HUES64 (cell line): ENCODE measurements around the gene RELT.

Source experiments
- H3K27ac ChIP-seq: 2 replicates; pipeline ENCODE4 v1.7.0; 2013; ENCODE audit warnings: low read depth, low read length, inconsistent platforms
- H3K27me3 ChIP-seq: 2 replicates; pipeline ENCODE4 v1.6.1; 2013; ENCODE audit warnings: mild to moderate bottlenecking, low read length; ENCODE audit not compliant: insufficient read depth
- H3K36me3 ChIP-seq: 2 replicates; pipeline ENCODE4 v1.6.1; 2013; ENCODE audit warnings: mild to moderate bottlenecking, low read length; ENCODE audit not compliant: insufficient read depth
- H3K4me1 ChIP-seq: 2 replicates; pipeline ENCODE4 v1.6.1; 2013; ENCODE audit warnings: mild to moderate bottlenecking, low read length, moderate library complexity; ENCODE audit not compliant: insufficient read depth
- H3K4me3 ChIP-seq: 2 replicates; pipeline ENCODE4 v1.5.1; 2013; ENCODE audit warnings: mild to moderate bottlenecking, low read length, moderate library complexity
- H3K9ac ChIP-seq: 2 replicates; pipeline ENCODE4 v1.6.1; 2013; ENCODE audit warnings: mild to moderate bottlenecking, low read depth, low read length
- H3K9me3 ChIP-seq: 2 replicates; pipeline ENCODE4 v1.6.1; 2013; ENCODE audit warnings: low read depth, low read length; ENCODE audit not compliant: insufficient read depth
- WGBS: fragments of 150-250, 120-280 bp; methylation state at CpG from one replicate; pipeline ENCODE4 v1.1.7; 2013; ENCODE audit warnings: missing lambda C conversion rate; 5-methylcytosine and 5-hydroxymethylcytosine counted together

The RELT gene

DNA sequence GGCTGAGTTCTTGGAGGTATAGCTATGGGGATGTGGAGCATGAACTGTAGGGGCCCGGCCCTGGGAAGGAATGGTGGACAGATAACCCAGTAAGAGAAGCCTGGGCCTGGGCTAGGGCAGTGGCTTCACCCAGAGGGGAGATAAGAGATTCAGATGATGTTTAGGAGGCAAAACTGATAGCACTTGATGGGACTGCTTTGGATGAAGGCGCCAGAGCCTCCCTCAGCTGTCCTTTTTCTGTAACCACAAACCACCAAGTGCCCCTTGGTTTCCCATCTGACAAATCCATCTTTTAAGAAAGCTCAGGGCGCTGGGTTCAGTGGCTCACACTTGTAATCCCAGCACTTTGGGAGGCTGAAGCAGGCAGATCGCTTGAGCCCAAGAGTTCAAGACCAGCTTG is 23.4 kb downstream of the RELT start:
- Histone ChIP-seq H3K4me1 (peaks cover 6% of the 10 kb centered on the region; the same call in 1 of the 2 replicates), H3K4me3 (no peak overlapping the region), H3K9me3 (no peaks in the 10 kb centered on the region), H3K27me3 (no peaks in the 10 kb centered on the region), H3K27ac (no peak overlapping the region), H3K9ac (no peak overlapping the region), H3K36me3 (no peaks in the 10 kb centered on the region; the same call in 1 of the 2 replicates)
- WGBS = 95% methylated on average over 4 of the region's 4 CpGs

DNA sequence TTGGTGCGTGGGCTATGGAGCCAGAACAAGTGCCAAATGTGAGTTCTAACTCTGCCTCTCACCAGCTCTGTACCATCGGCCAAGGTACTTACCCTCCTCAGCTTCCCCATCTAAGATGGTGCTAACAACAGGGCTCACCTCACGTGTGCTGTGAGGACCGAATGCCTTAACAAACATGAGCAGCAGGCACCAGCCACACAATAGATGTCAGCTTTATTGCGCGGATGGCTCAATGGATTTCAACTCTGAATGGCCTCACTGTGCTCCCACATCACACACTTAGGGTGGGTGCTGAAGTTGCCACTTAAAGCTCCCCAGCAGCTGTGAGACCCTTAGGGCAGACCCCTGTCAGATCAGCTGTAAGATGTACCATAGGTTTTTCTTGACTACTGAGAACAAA is 24.1 kb downstream of the RELT start:
- no peak overlapping the region for H3K27ac ChIP-seq
- H3K4me3 ChIP-seq = no peak overlapping the region
- peaks cover 6% of the 10 kb centered on the region; the same call in 1 of the 2 replicates for H3K4me1 ChIP-seq
- WGBS = 95% methylated on average over 6 of the region's 6 CpGs
- no peaks in the 10 kb centered on the region for H3K9me3 ChIP-seq
- no peaks in the 10 kb centered on the region for H3K27me3 ChIP-seq
- no peak overlapping the region for H3K9ac ChIP-seq
- peaks cover under 1% of the 10 kb centered on the region; the same call in 1 of the 2 replicates for H3K36me3 ChIP-seq

DNA sequence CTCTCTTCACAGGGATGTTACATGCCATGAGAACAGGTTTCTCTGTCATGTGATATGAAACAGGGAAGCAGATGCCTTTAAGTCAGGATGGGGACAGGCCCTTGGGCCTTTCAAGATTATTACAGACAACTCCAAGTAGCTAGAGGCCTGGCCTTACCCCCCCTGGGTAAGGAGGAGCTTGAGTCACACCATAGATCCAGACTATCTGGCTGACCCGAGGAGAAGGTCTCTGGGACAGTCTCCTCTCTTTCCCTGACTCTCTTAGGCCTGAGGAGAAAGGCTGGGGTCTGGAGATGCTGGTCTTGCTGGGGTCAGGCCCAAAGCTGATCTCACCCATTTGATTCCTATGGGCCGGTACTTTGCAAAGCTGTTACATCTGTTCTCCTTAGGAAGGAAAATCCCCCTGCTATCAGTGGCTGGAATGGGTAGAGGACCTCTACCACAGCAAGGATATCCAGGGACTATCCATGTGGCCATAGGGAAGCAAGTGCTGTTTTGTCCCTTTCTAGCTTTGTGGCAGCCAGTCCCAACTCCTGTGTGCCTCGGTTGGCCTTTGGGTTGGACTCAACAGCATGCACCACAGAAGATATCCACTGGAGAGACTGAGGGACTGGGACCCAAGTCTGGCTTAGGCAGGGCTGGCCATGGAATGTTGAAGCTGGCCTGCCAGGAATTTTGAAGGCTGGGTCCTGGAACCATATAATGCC is 25.2 kb downstream of the RELT start:
- Histone ChIP-seq H3K4me1 (peaks cover 6% of the 10 kb centered on the region; the same call in 1 of the 2 replicates), H3K36me3 (peaks cover 9% of the 10 kb centered on the region; the same call in 1 of the 2 replicates), H3K9ac (no peak overlapping the region), H3K4me3 (no peak overlapping the region), H3K27me3 (no peaks in the 10 kb centered on the region), H3K27ac (no peak overlapping the region), H3K9me3 (no peaks in the 10 kb centered on the region)
- WGBS = 94% methylated on average over 3 of the region's 3 CpGs

DNA sequence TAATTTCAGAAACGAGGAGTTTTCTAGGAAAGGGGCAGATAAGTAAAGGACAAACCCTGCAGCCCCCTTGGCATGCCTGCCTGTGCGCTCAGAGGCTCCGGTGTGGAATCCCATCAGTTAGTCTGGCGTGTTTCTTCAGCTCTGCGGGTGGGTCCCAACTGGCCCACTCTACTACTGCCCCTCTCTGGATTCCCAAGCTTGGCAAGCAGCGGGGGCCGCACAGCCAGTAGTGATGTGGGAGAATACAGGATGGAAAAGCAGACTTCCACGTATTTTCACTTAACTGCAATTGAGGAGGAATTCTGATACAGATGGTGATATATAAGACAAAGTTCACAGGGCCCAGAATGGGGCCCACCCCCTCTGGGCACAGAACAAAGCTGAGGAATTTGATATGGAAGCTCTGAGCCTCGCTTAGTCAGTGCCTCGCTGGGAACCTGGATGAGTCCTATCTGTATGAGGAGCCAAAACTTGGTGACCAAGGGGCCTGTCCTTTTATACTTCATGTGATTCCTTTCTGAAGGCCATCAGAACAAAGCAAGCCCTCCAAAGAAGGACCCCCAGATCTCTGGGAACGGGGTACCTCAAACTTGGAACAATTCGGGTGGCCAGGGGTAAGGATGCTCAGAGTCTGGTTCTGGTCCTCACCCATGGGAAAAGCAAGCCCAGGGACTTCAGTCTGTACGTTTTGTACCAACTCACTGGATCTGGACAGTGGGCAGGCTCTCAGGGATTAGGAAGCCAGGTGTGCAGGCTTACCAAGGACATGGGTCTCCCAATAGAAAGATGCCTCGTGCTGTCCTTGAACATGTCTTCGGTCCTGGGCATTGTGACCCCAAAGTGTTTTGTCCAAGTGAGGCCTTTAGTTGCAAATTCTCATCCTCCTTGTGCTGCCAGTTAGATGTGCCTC is 26.0 kb downstream of the RELT start:
- H3K36me3 ChIP-seq = peaks cover 13% of the 10 kb centered on the region; the same call in 1 of the 2 replicates
- H3K27ac ChIP-seq = no peak overlapping the region

DNA sequence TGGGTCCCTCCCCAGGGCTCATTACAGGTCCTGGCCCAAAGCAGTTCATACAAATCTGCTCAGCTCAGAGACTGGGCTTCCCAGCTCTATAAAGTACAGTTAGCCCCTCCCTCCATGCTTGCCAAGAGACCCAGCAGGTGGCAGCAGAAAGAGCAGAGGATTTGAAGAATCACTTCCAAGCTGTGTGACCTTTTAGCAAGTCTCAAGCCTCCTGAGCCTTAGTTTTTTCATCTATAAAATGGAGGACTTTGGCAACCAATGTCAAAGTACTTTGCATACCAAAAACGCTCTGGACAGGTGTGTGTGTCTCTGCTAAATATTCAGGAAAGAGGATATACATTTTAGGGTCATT is 26.6 kb downstream of the RELT start:
- H3K36me3 ChIP-seq = peaks cover 13% of the 10 kb centered on the region; the same call in 1 of the 2 replicates

More for the DNA sequence above, 26.0 kb downstream of the RELT start:
- 92% methylated on average over 15 of the region's 15 CpGs for WGBS
- no peak overlapping the region for H3K9ac ChIP-seq
- H3K4me1 ChIP-seq = peaks cover 6% of the 10 kb centered on the region; the same call in 1 of the 2 replicates
- no peaks in the 10 kb centered on the region for H3K9me3 ChIP-seq
- H3K4me3 ChIP-seq = no peak overlapping the region
- H3K27me3 ChIP-seq = no peaks in the 10 kb centered on the region

DNA sequence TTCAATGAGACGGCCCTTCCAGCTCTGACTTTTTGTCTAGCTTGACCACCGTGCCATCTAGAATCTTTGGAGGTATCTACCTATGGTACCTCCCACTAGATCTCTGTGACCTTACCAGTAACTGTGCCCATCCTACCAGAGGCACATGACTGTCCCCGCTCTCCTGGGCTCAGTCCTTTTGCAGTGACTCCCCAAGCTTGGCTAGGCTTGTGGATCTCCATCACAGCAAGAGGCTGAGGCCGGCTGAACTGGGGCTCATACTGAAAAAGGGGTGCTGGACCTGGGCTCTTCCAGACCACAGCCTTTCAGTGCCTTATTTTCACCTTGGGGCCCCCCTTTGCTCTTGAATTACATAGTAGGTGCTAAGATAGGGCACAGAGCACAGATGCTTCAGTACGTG is 27.3 kb downstream of the RELT start:
- no peak overlapping the region for H3K4me3 ChIP-seq
- no peak overlapping the region for H3K9ac ChIP-seq
- H3K27ac ChIP-seq = no peak overlapping the region
- H3K27me3 ChIP-seq = no peaks in the 10 kb centered on the region
- 88% methylated on average over 5 of the region's 5 CpGs for WGBS
- H3K4me1 ChIP-seq = peaks cover 6% of the 10 kb centered on the region; the same call in 1 of the 2 replicates
- no peaks in the 10 kb centered on the region for H3K9me3 ChIP-seq
- H3K36me3 ChIP-seq = peaks cover 13% of the 10 kb centered on the region; the same call in 1 of the 2 replicates

More for the DNA sequence above, 26.6 kb downstream of the RELT start:
- Histone ChIP-seq H3K9me3 (no peaks in the 10 kb centered on the region), H3K4me1 (peaks cover 6% of the 10 kb centered on the region; the same call in 1 of the 2 replicates), H3K4me3 (no peak overlapping the region), H3K9ac (no peak overlapping the region), H3K27me3 (no peaks in the 10 kb centered on the region), H3K27ac (no peak overlapping the region)
- WGBS = 73% methylated on average over 1 of the region's 1 CpG

DNA sequence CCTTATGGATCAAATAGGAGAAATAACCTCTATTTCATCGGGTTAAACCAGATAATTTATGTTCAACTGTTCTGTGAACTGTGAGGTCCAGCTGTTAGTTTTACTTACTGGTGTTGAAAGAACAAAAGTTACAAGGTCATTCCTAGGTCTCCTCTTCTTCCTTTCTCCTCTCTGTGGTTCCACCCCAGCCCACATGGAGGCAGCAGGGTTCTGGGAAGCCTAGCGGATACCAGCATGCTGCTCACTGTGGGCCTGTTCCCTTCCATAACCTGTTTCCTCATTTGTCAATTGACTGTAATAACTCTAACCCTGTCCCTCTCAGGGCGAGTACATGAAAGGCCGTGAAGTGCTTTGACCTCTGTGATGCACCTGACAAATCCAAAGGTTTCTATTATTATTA is 27.8 kb downstream of the RELT start:
- H3K27me3 ChIP-seq = no peaks in the 10 kb centered on the region
- H3K4me3 ChIP-seq = no peak overlapping the region
- H3K4me1 ChIP-seq = peaks cover 6% of the 10 kb centered on the region; the same call in 1 of the 2 replicates
- WGBS = 83% methylated on average over 4 of the region's 4 CpGs
- no peaks in the 10 kb centered on the region for H3K9me3 ChIP-seq
- no peak overlapping the region for H3K9ac ChIP-seq
- peaks cover 17% of the 10 kb centered on the region; the same call in 1 of the 2 replicates for H3K36me3 ChIP-seq
- H3K27ac ChIP-seq = no peak overlapping the region

DNA sequence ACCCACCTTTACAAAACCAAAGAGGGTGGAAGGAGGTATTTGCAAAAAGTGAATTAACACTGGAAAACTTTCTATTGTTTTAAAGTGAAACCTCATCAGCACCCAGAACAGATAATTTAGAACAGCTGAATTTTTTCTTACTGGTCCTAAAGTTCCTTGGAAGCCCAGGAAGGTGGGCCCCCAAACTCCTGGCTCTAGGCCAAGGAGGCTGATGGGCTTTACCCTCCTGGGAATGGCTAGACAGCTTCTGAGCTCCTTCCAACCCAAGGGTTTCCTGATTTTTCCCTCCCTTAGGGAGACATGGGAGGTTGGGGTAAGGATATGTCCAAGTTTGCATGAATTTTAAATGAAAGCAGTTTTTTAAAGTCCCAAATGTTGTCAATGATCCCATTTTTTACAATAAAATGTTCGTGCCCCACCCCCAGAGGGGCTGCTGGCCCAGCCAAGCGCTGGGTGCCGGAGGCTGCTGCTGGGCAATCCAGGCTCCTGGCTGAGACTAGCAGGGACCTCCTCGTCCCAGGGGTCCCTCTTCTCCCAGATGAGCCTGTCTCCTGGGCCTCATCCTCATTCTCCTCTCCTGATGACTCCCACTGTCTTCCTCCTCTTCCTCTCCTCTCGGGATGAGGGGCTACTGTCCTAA is 28.4 kb downstream of the RELT start:
- Histone ChIP-seq H3K27ac (no peak overlapping the region), H3K9me3 (no peaks in the 10 kb centered on the region), H3K9ac (no peak overlapping the region), H3K36me3 (peaks cover 20% of the 10 kb centered on the region; the same call in 1 of the 2 replicates), H3K4me1 (0 out of 2 replicates have a peak, but pooled peaks cover 6% of the 10 kb centered on the region), H3K27me3 (no peaks in the 10 kb centered on the region), H3K4me3 (no peak overlapping the region)
- WGBS = 95% methylated on average over 5 of the region's 5 CpGs

DNA sequence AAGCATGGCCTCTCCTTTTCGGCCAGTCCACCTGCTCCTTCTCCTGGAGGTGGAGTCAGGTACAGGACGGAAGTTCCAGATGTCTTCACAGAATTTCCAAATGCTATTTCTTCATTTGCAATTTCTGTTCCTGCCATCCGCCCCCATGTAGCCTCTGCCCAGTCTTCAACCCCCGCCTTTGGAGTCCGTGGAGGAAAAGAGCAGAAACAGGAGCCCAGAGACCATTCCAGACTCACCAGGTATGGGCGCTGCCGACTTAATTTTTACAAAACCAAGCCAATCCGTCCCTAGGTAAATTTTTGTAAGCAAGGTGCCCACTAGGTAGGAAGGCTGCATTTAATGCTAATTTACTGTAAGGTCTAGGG is 28.9 kb downstream of the RELT start:
- no peaks in the 10 kb centered on the region for H3K27me3 ChIP-seq
- no peak overlapping the region for H3K9ac ChIP-seq
- no peaks in the 10 kb centered on the region for H3K9me3 ChIP-seq
- peaks cover 20% of the 10 kb centered on the region; the same call in 1 of the 2 replicates for H3K36me3 ChIP-seq
- H3K27ac ChIP-seq = no peak overlapping the region
- H3K4me3 ChIP-seq = no peak overlapping the region
- 0 out of 2 replicates have a peak, but pooled peaks cover 6% of the 10 kb centered on the region for H3K4me1 ChIP-seq
- 93% methylated on average over 8 of the region's 8 CpGs for WGBS

DNA sequence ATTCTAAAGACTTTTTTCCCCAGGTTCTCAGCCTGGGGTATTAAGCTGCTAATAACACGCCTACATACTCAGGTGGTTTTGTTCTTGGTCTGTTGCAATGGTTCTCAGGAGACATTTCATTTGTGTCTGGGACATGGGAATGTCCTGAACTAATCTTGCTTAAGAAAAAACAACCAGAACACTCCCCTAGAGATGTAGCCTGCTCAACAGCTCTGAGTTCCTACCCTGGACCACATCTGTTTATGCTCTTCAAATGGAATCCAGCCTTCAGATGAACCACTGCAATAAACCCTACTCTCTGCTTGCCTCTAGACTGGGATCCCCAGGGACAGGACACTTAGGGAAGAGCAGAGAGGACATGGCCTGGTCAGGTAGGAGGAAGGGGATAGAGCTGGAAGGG is 29.9 kb downstream of the RELT start:
- no peak overlapping the region for H3K4me3 ChIP-seq
- no peaks in the 10 kb centered on the region for H3K9me3 ChIP-seq
- 100% methylated on average over 1 of the region's 1 CpG for WGBS
- H3K36me3 ChIP-seq = peaks cover 22% of the 10 kb centered on the region; the same call in 1 of the 2 replicates
- no peak overlapping the region for H3K9ac ChIP-seq
- no peaks in the 10 kb centered on the region for H3K27me3 ChIP-seq
- 0 out of 2 replicates have a peak, but pooled peaks cover 6% of the 10 kb centered on the region for H3K4me1 ChIP-seq
- no peak overlapping the region for H3K27ac ChIP-seq
